ENCODE results near the gene NOX5. TPM values are rescaled to one million over a fixed set of nuclear protein-coding genes. Genes with fewer than 3 reads are reported as not detected.

NOX5 gene
- total RNA-seq, 4 donors from 2014 or later = 0.27 TPM; not detected in 3

GRCh38 chr15:69046781-69047180, 32.3 kb downstream of the NOX5 start:
- no peaks in the 10 kb centered on the region for H3K27me3 ChIP-seq
- H3K4me1 ChIP-seq = no peaks in the 10 kb centered on the region
- H3K4me3 ChIP-seq = no peak overlapping the region
- H3K27ac ChIP-seq = no peak overlapping the region
- DNase-seq = no peak
- WGBS, 2 donors (ENCODE audit: low coverage in 1 of 2) = 79% methylated on average over 5 of the region's 5 CpGs; no CpG with 5 or more reads in 1 of the 2 donors
- in situ Hi-C loops (cut with MboI; ENCODE audit: low pct_ligation_motif_present in 1 of 4, low pct_unique_long_range_greater_than_20kb in 1 of 4, low sequenced_read_pairs in 3 of 4) (no loop called here), intact Hi-C loops (cut with DNase I; ENCODE audit: low total_unique reads) (no loop called here)
- H3K9me3 ChIP-seq = no peaks in the 10 kb centered on the region
- TF ChIP-seq POLR2A (IDR thresholded peaks at IDR 0.05) = no peak
- no peak for TF ChIP-seq CTCF (IDR thresholded peaks at IDR 0.05)
- no peak for TF ChIP-seq POLR2AphosphoS5 (IDR thresholded peaks at IDR 0.05)
- TF ChIP-seq EP300 (IDR thresholded peaks at IDR 0.05; ENCODE audit: low read depth) = no peak
- H3K36me3 ChIP-seq = no peaks in the 10 kb centered on the region

- intact Hi-C loops (cut with DNase I; ENCODE audit: low total_unique reads) = no loop called here
- DNase-seq = no peak
- WGBS, 2 donors (ENCODE audit: low coverage in 1 of 2) = 93 to 97% methylated on average over 4 of the region's 4 CpGs
- Histone ChIP-seq H3K9me3 (no peaks in the 10 kb centered on the region), H3K27me3 (no peaks in the 10 kb centered on the region), H3K4me1 (no peaks in the 10 kb centered on the region), H3K27ac (no peak overlapping the region), H3K36me3 (no peaks in the 10 kb centered on the region), H3K4me3 (no peak overlapping the region)
- in situ Hi-C loops (cut with MboI; ENCODE audit: low pct_ligation_motif_present in 1 of 4, low pct_unique_long_range_greater_than_20kb in 1 of 4, low sequenced_read_pairs in 3 of 4) = loop anchor here in 3 of 4 donors (10.0 to 25.0 kb wide), 3 partner anchors 212 to 355 kb away; no protein-coding TSS in a partner anchor
- TF ChIP-seq CTCF (IDR thresholded peaks at IDR 0.05) = no peak
- no peak for TF ChIP-seq EP300 (IDR thresholded peaks at IDR 0.05; ENCODE audit: low read depth)
- no peak for TF ChIP-seq POLR2AphosphoS5 (IDR thresholded peaks at IDR 0.05)
- TF ChIP-seq POLR2A (IDR thresholded peaks at IDR 0.05) = no peak
Measured at GRCh38 chr15:69049976-69050375, 35.5 kb downstream of the NOX5 start.

- intact Hi-C loops (cut with DNase I; ENCODE audit: low total_unique reads) = loop anchor here (5.0 kb wide), 1 partner anchor 337 kb away; no protein-coding TSS in a partner anchor
- WGBS, 2 donors (ENCODE audit: low coverage in 1 of 2) = 65 to 88% methylated on average over 4 to 10 of the region's 10 CpGs
- Histone ChIP-seq H3K27me3 (peaks cover 15% of the 10 kb centered on the region), H3K4me1 (peaks cover 0 to 15% (median 9%) of the 10 kb centered on the region in 4 donors), H3K27ac (no peak overlapping the region), H3K4me3 (no peak overlapping the region), H3K36me3 (no peaks in the 10 kb centered on the region), H3K9me3 (no peaks in the 10 kb centered on the region)
- in situ Hi-C loops (cut with MboI; ENCODE audit: low pct_ligation_motif_present in 1 of 4, low pct_unique_long_range_greater_than_20kb in 1 of 4, low sequenced_read_pairs in 3 of 4) = loop anchor here in 3 of 4 donors (10.0 to 25.0 kb wide), 3 partner anchors 207 to 350 kb away; no protein-coding TSS in a partner anchor
- no peak for TF ChIP-seq EP300 (IDR thresholded peaks at IDR 0.05; ENCODE audit: low read depth)
- TF ChIP-seq POLR2A (IDR thresholded peaks at IDR 0.05) = no peak
- no peak for TF ChIP-seq POLR2AphosphoS5 (IDR thresholded peaks at IDR 0.05)
- TF ChIP-seq CTCF (IDR thresholded peaks at IDR 0.05) = no peak
- no peak for DNase-seq
Measured at GRCh38 chr15:69055251-69055650, 40.8 kb downstream of the NOX5 start.

GRCh38 chr15:69056365-69056764, 41.9 kb downstream of the NOX5 start:
- no peak overlapping the region for H3K4me3 ChIP-seq
- DNase-seq = no peak
- in situ Hi-C loops (cut with MboI; ENCODE audit: low pct_ligation_motif_present in 1 of 4, low pct_unique_long_range_greater_than_20kb in 1 of 4, low sequenced_read_pairs in 3 of 4) = loop anchor here in 3 of 4 donors (10.0 to 25.0 kb wide), 3 partner anchors 206 to 348 kb away; no protein-coding TSS in a partner anchor
- intact Hi-C loops (cut with DNase I; ENCODE audit: low total_unique reads) = loop anchor here (5.0 kb wide), 1 partner anchor 336 kb away; no protein-coding TSS in a partner anchor
- TF ChIP-seq POLR2A (IDR thresholded peaks at IDR 0.05) = no peak
- TF ChIP-seq EP300 (IDR thresholded peaks at IDR 0.05; ENCODE audit: low read depth) = no peak
- TF ChIP-seq CTCF (IDR thresholded peaks at IDR 0.05) = no peak
- TF ChIP-seq POLR2AphosphoS5 (IDR thresholded peaks at IDR 0.05) = no peak
- WGBS, 2 donors (ENCODE audit: low coverage in 1 of 2) = 57% methylated on average over 3 of the region's 3 CpGs; no CpG with 5 or more reads in 1 of the 2 donors
- no peak overlapping the region for H3K27ac ChIP-seq
- no peaks in the 10 kb centered on the region for H3K9me3 ChIP-seq
- no peaks in the 10 kb centered on the region for H3K36me3 ChIP-seq
- peaks cover 15% of the 10 kb centered on the region for H3K27me3 ChIP-seq
- peaks cover 0 to 21% (median 9%) of the 10 kb centered on the region in 4 donors for H3K4me1 ChIP-seq
